ENCODE results near the gene ELANE.
A peak's percentile ranks its signal among the peaks of the same experiment; 100 is the strongest.

The ELANE gene

GRCh38 chr19:900302-901111 is 48.4 kb downstream of the ELANE start:
- DNase-seq = peak; percentile 64

GRCh38 chr19:901216-902092 is 49.4 kb downstream of the ELANE start:
- DNase-seq = no peak

- no peak for DNase-seq
Measured at GRCh38 chr19:902093-902370, 49.9 kb downstream of the ELANE start.

GRCh38 chr19:902446-903226 is 50.5 kb downstream of the ELANE start:
- no peak for DNase-seq

GRCh38 chr19:903266-903797 is 51.2 kb downstream of the ELANE start:
- no peak for DNase-seq

- no peak for DNase-seq
Measured at GRCh38 chr19:904545-904944, 52.4 kb downstream of the ELANE start.
